Activated naive CD4-positive, alpha-beta T cell treated with anti-CD3 and anti-CD28 coated beads, Interleukin-2, amount 10 ng/mL, durations not matched to agents 5 hours and 36 hours (primary cell): ENCODE measurements around the gene NF2. TPM values are rescaled to one million over a fixed set of nuclear protein-coding genes. Genes with fewer than 3 reads are reported as not detected.

Experiments
- total RNA-seq, 2 experiments: library from RNA; stranded (reverse); gene quantifications; one replicate each; pipeline ENCODE4 v1.2.3, GENCODE V29; 2021

The NF2 gene
- 10 to 100 TPM; 48.9 to 52.0 TPM for total RNA-seq

GRCh38 chr22:29603358-29604075 lies at the start of gene NF2:
TSS of gene NF2 (plus strand) at chr22:29603633. CDS start at chr22:29603999, 366 bp downstream.

GRCh38 chr22:29719899-29720645 lies 116.6 kb downstream of the NF2 start, which contains the start of gene CABP7:
TSS of gene CABP7 (plus strand) at chr22:29720003. CDS start at chr22:29720425, 422 bp downstream.

Other genes starting within 250 kb of the NF2 start
- gene AP1B1, start 215.1 kb upstream of the NF2 start, total RNA-seq, result 10 to 100 TPM; 60.2 to 63.8 TPM
- not detected for gene RFPL1, start 165.1 kb upstream of the NF2 start, total RNA-seq
- gene NEFH, start 123.4 kb upstream of the NF2 start, total RNA-seq, result 1 to 10 TPM; 1.3 to 1.5 TPM
- 10 to 100 TPM; 47.4 to 51.5 TPM for gene THOC5, start 49.9 kb upstream of the NF2 start, total RNA-seq
- 10 to 100 TPM; 40.6 to 41.2 TPM for gene NIPSNAP1, start 22.5 kb upstream of the NF2 start, total RNA-seq
- gene CABP7, start 116.4 kb downstream of the NF2 start, total RNA-seq, result under 1 TPM in 1 of 2 experiments, not detected in 1; 0.07 TPM
- 10 to 100 TPM; 17.3 to 21.9 TPM for gene ZMAT5, start 163.4 kb downstream of the NF2 start, total RNA-seq
- 10 to 100 TPM; 77.1 to 78.0 TPM for gene UQCR10, start 163.7 kb downstream of the NF2 start, total RNA-seq
- gene ASCC2, start 234.6 kb downstream of the NF2 start, total RNA-seq, result 10 to 100 TPM; 78.2 to 78.5 TPM